Esophagus squamous epithelium (tissue), 5 donors: ENCODE results near the gene CAMK1D. TPM values are rescaled to one million over a fixed set of nuclear protein-coding genes. Genes with fewer than 3 reads are reported as not detected.
"Not testable (repeated sequence)": the region's sequence is repeated elsewhere in the genome, so short reads cannot be mapped to it uniquely, and the experiment has no call there.

Experiments used
- DNase-seq: peaks from one replicate; lab custom pipeline; 2025; lab: John Stamatoyannopoulos, UW
- H3K27ac ChIP-seq, 4 donors: fragments of 200-600 bp; sonication (generic); one replicate each; pipeline ENCODE4 v1.5.1; 2016 to 2019; ENCODE audit warnings: mild to moderate bottlenecking in 1 of 4
- H3K27me3 ChIP-seq, 4 donors: fragments of 200-600 bp; sonication (generic); 1 replicate in 3 of 4; 2 replicates in 1 of 4; pipeline versions ENCODE4 v1.5.1 to v1.6.0; 2017 to 2021; ENCODE audit warnings: antibody characterized with exemption in 1 of 4
- H3K36me3 ChIP-seq, 3 donors: fragments of 200-600 bp; sonication (generic); one replicate each; pipeline ENCODE4 v1.5.1; 2016 to 2019
- H3K4me1 ChIP-seq, 3 donors: fragments of 200-600 bp; sonication (generic); one replicate each; pipeline ENCODE4 v1.5.1; 2017 to 2019
- H3K4me3 ChIP-seq, 4 donors: fragments of 200-600 bp; sonication (generic); 1 replicate in 3 of 4; 2 replicates in 1 of 4; pipeline ENCODE4 v1.5.1; 2016 to 2019; ENCODE audit warnings: mild to moderate bottlenecking in 2 of 4, moderate library complexity in 1 of 4
- H3K9me3 ChIP-seq, 3 donors: fragments of 200-600 bp; sonication (generic); one replicate each; pipeline ENCODE4 v1.5.1; 2016 to 2019
- CTCF ChIP-seq, 6 experiments: fragments of 450-650 bp in 4 of 6; fragments of 200-600 bp in 2 of 6; sonication (generic) in 2 of 6; IDR thresholded peaks; one replicate each; pipeline ENCODE4 v1.5.1; 2016 to 2019; ENCODE audit warnings: antibody characterized with exemption in 6 of 6, mild to moderate bottlenecking in 4 of 6, moderate library complexity in 4 of 6
- POLR2A ChIP-seq, 4 donors: fragments of 450-650 bp; IDR thresholded peaks; one replicate each; pipeline ENCODE4 v1.6.1; 2017; ENCODE audit warnings: antibody characterized with exemption in 4 of 4, mild to moderate bottlenecking in 4 of 4, moderate library complexity in 3 of 4
- WGBS, 2 donors: methylation state at CpG; one replicate each; pipeline ENCODE4 v1.1.5; 2018; 5-methylcytosine and 5-hydroxymethylcytosine counted together
- intact Hi-C: fragments of 100-400 bp; cut with DNase I; formaldehyde crosslinking; loops from one replicate; pipeline ENCODE4 v1.15.0; 2022
- total RNA-seq, 4 donors: library from RNA; depleted of rRNA; stranded (reverse); fragments of >200 nt; gene quantifications; one replicate each; pipeline ENCODE4 v1.1.0, GENCODE V29; 2016
- donor health status: DM: yes; HTN: yes; CAD: no.

The CAMK1D gene
- total RNA-seq, 4 donors from 2014 or later, result 3.8 to 11.8 (median 9.9) TPM

GRCh38 chr10:12430406-12430982, 81.1 kb downstream of the CAMK1D start:
- H3K4me3 ChIP-seq, result no peak overlapping the region
- DNase-seq, result no peak
- WGBS, 2 donors, result 80% methylated on average over 9 to 11 of the region's 11 CpGs
- intact Hi-C loops, result no loop called here
- peaks cover 0 to 16% (median 0%) of the 10 kb centered on the region in 3 donors for H3K4me1 ChIP-seq
- no peaks in the 10 kb centered on the region for H3K27me3 ChIP-seq
- H3K27ac ChIP-seq, result no peak overlapping the region
- H3K9me3 ChIP-seq, result no peaks in the 10 kb centered on the region
- H3K36me3 ChIP-seq, result no peaks in the 10 kb centered on the region
- TF ChIP-seq CTCF (IDR thresholded peaks at IDR 0.05) (no peak), POLR2A (IDR thresholded peaks at IDR 0.05) (no peak)

GRCh38 chr10:12431151-12432101, 82.1 kb downstream of the CAMK1D start:
- no peaks in the 10 kb centered on the region for H3K9me3 ChIP-seq
- TF ChIP-seq POLR2A (IDR thresholded peaks at IDR 0.05), result no peak
- no peak for TF ChIP-seq CTCF (IDR thresholded peaks at IDR 0.05)
- 58 to 84% methylated on average over 17 to 18 of the region's 18 CpGs for WGBS, 2 donors
- DNase-seq, result no peak
- no peak overlapping the region for H3K4me3 ChIP-seq
- H3K27ac ChIP-seq, result no peak overlapping the region
- H3K36me3 ChIP-seq, result no peaks in the 10 kb centered on the region
- H3K4me1 ChIP-seq, result peaks cover 0 to 16% (median 0%) of the 10 kb centered on the region in 3 donors
- intact Hi-C loops, result no loop called here
- H3K27me3 ChIP-seq, result no peaks in the 10 kb centered on the region

GRCh38 chr10:12432402-12433189, 83.2 kb downstream of the CAMK1D start:
- no peak for DNase-seq
- no peaks in the 10 kb centered on the region for H3K27me3 ChIP-seq
- no peak overlapping the region for H3K27ac ChIP-seq
- 71% methylated on average over 13 of the region's 13 CpGs for WGBS, 2 donors
- H3K4me3 ChIP-seq, result no peak overlapping the region
- no peaks in the 10 kb centered on the region for H3K36me3 ChIP-seq
- no peaks in the 10 kb centered on the region for H3K9me3 ChIP-seq
- TF ChIP-seq CTCF (IDR thresholded peaks at IDR 0.05) (no peak), POLR2A (IDR thresholded peaks at IDR 0.05) (no peak)
- H3K4me1 ChIP-seq, result peaks cover 0 to 16% (median 0%) of the 10 kb centered on the region in 3 donors
- intact Hi-C loops, result no loop called here

- no peak overlapping the region for H3K27ac ChIP-seq
- no peaks in the 10 kb centered on the region for H3K9me3 ChIP-seq
- no peaks in the 10 kb centered on the region for H3K36me3 ChIP-seq
- H3K4me1 ChIP-seq, result peaks cover 0 to 16% (median 0%) of the 10 kb centered on the region in 3 donors
- intact Hi-C loops, result no loop called here
- DNase-seq, result no peak
- no peak for TF ChIP-seq CTCF (IDR thresholded peaks at IDR 0.05)
- TF ChIP-seq POLR2A (IDR thresholded peaks at IDR 0.05), result no peak
- no peaks in the 10 kb centered on the region for H3K27me3 ChIP-seq
- 73 to 76% methylated on average over 3 to 6 of the region's 6 CpGs for WGBS, 2 donors
- no peak overlapping the region for H3K4me3 ChIP-seq
These were observed 84.9 kb downstream of the CAMK1D start for GRCh38 chr10:12434277-12434676.

- H3K27ac ChIP-seq, intact Hi-C loops, H3K27me3 ChIP-seq, DNase-seq, H3K36me3 ChIP-seq, H3K4me3 ChIP-seq, H3K9me3 ChIP-seq: not testable (repeated sequence)
- 92 to 97% methylated on average over 7 of the region's 8 CpGs for WGBS, 2 donors
- H3K4me1 ChIP-seq, result peaks cover 0 to 16% (median 0%) of the 10 kb centered on the region in 3 donors
These were observed 85.3 kb downstream of the CAMK1D start for GRCh38 chr10:12434677-12435076.
